Vagina (tissue), 2 donors: ENCODE data around the gene NISCH. TPM values are rescaled to one million over a fixed set of nuclear protein-coding genes. Genes with fewer than 3 reads are reported as not detected.

Experiments
- DNase-seq, 2 donors: peaks; one replicate each; pipeline ENCODE4 v3.0.0-alpha.2; 2017; ENCODE audit errors: extremely low spot score in 2 of 2
- H3K27ac ChIP-seq: fragments of 200-600 bp; sonication (generic); one replicate; pipeline ENCODE4 v1.5.1; 2019
- H3K27me3 ChIP-seq: fragments of 200-600 bp; sonication (generic); one replicate; pipeline ENCODE4 v1.5.1; 2019
- H3K36me3 ChIP-seq, 2 donors: fragments of 200-600 bp; sonication (generic); one replicate each; pipeline ENCODE4 v1.5.1; 2017 to 2019
- H3K4me1 ChIP-seq: fragments of 200-600 bp; sonication (generic); one replicate; pipeline ENCODE4 v1.5.1; 2019
- H3K4me3 ChIP-seq, 2 donors: fragments of 200-600 bp; sonication (generic); 1 replicate in 1 of 2; 2 replicates in 1 of 2; pipeline ENCODE4 v1.5.1; 2016 to 2019
- H3K9me3 ChIP-seq: fragments of 200-600 bp; sonication (generic); one replicate; pipeline ENCODE4 v1.5.1; 2019
- POLR2A ChIP-seq, 2 donors: fragments of 450-650 bp; IDR thresholded peaks; one replicate each; pipeline ENCODE4 v1.6.1; 2017; ENCODE audit warnings: antibody characterized with exemption in 2 of 2, mild to moderate bottlenecking in 2 of 2, moderate library complexity in 2 of 2
- POLR2AphosphoS5 ChIP-seq, 2 donors: sonication (generic); formaldehyde crosslinking; IDR thresholded peaks; one replicate each; pipeline ENCODE4 v1.9.0; 2017; ENCODE audit warnings: antibody characterized with exemption in 2 of 2, mild to moderate bottlenecking in 2 of 2, low read depth in 1 of 2; ENCODE audit not compliant: insufficient read depth in 1 of 2
- intact Hi-C: fragments of 100-400 bp; cut with DNase I; formaldehyde crosslinking; loops from one replicate; pipeline ENCODE4 v1.15.1; 2023
- total RNA-seq: library from RNA; depleted of rRNA; stranded (reverse); fragments of >200 nt; gene quantifications from one replicate; pipeline ENCODE4 v1.2.3, GENCODE V29; 2016
- TF ChIP-seq, protein P1 (sequence below), 3 experiments: fragments of 450-650 bp in 2 of 3; fragments of 200-600 bp in 1 of 3; sonication (generic) in 1 of 3; IDR thresholded peaks; one replicate each; pipeline ENCODE4 v1.5.1; 2017 to 2019; ENCODE audit warnings: antibody characterized with exemption in 3 of 3, mild to moderate bottlenecking in 2 of 3, moderate library complexity in 2 of 3

The NISCH gene
- total RNA-seq, 1 donor from 2014 or later: 103 TPM

DNA sequence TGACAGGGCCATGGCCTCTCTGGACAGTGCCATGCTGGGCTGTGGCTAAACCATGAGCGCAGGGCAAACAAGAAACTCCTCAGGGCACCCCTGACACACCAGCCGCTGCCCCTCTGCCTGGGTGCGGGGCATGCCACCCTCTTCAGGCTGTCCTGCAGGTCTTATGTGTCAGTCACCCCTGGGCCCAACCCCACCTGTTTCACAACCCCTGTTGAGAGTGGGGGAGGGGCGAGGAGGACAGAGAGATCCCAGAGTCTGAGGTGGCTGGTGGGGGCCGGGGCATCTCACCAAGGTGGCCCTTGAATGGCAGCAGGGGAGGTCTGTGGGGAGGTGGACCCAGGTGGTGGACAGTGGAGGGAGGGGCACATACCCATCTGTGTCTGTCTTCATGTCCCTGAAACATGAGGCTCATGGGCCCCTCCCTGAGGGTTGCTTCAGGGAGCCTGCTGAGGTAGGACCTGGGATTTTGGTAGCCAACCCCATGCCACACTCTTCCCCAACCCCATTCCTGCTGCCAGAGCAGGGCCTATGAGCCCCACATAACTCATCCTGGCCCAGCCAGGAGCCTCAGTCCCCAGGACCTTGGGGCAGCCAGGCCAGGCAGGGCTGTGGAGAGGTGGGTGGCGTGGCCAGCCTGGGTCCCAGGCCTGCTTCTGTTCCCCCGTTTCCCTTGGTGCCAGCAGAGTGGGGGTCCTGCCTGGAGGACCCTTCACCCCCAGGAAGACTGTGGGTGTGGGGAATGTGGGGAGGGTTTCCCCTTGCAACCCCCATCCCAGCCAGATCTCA, 38.0 kb downstream of the NISCH start:
- Histone ChIP-seq H3K27ac (no peak overlapping the region), H3K36me3 (peaks cover 0 to 50% of the 10 kb centered on the region in 2 donors)

DNA sequence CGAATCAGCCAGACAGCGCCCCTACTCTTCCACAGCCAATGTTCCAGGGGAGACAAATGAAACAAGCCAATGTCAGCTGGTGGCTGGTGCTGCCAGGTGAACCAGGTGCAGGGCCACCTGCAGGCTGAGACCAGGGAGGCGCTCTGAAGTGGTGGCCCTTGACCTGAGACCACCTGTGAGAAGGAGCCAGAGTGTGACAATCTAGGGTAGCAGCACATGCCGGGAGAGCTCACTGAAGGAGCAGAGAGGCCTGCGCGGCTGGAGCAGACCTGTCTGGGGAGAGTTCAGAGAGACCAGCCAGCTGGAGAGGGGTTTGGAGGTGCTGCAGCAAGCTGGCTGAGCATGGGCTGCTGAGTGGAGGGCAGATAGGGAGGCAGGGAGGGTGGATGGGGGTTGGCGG, 39.0 kb downstream of the NISCH start:
- intact Hi-C loops: no loop called here
- TF ChIP-seq POLR2A (IDR thresholded peaks at IDR 0.05): no peak
- TF ChIP-seq, protein P1, sequence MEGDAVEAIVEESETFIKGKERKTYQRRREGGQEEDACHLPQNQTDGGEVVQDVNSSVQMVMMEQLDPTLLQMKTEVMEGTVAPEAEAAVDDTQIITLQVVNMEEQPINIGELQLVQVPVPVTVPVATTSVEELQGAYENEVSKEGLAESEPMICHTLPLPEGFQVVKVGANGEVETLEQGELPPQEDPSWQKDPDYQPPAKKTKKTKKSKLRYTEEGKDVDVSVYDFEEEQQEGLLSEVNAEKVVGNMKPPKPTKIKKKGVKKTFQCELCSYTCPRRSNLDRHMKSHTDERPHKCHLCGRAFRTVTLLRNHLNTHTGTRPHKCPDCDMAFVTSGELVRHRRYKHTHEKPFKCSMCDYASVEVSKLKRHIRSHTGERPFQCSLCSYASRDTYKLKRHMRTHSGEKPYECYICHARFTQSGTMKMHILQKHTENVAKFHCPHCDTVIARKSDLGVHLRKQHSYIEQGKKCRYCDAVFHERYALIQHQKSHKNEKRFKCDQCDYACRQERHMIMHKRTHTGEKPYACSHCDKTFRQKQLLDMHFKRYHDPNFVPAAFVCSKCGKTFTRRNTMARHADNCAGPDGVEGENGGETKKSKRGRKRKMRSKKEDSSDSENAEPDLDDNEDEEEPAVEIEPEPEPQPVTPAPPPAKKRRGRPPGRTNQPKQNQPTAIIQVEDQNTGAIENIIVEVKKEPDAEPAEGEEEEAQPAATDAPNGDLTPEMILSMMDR (IDR thresholded peaks at IDR 0.05): no peak
- no peak for TF ChIP-seq POLR2AphosphoS5 (IDR thresholded peaks at IDR 0.05; ENCODE audit: insufficient read depth in 1 of 2, low read depth in 1 of 2)
- H3K27me3 ChIP-seq: no peaks in the 10 kb centered on the region
- DNase-seq: no peak
- no peak overlapping the region for H3K27ac ChIP-seq
- H3K9me3 ChIP-seq: no peaks in the 10 kb centered on the region
- peaks cover 48% of the 10 kb centered on the region for H3K4me1 ChIP-seq
- H3K36me3 ChIP-seq: peaks cover 0 to 39% of the 10 kb centered on the region in 2 donors
- no peak overlapping the region for H3K4me3 ChIP-seq

More for the DNA sequence above, 38.0 kb downstream of the NISCH start:
- H3K9me3 ChIP-seq: no peaks in the 10 kb centered on the region
- H3K27me3 ChIP-seq: no peaks in the 10 kb centered on the region
- no peak for TF ChIP-seq POLR2A (IDR thresholded peaks at IDR 0.05)
- no peak for TF ChIP-seq POLR2AphosphoS5 (IDR thresholded peaks at IDR 0.05; ENCODE audit: insufficient read depth in 1 of 2, low read depth in 1 of 2)
- TF ChIP-seq, protein P1 (IDR thresholded peaks at IDR 0.05): no peak
- no peak for DNase-seq
- no peak overlapping the region for H3K4me3 ChIP-seq
- H3K4me1 ChIP-seq: peaks cover 45% of the 10 kb centered on the region
- intact Hi-C loops: no loop called here

DNA sequence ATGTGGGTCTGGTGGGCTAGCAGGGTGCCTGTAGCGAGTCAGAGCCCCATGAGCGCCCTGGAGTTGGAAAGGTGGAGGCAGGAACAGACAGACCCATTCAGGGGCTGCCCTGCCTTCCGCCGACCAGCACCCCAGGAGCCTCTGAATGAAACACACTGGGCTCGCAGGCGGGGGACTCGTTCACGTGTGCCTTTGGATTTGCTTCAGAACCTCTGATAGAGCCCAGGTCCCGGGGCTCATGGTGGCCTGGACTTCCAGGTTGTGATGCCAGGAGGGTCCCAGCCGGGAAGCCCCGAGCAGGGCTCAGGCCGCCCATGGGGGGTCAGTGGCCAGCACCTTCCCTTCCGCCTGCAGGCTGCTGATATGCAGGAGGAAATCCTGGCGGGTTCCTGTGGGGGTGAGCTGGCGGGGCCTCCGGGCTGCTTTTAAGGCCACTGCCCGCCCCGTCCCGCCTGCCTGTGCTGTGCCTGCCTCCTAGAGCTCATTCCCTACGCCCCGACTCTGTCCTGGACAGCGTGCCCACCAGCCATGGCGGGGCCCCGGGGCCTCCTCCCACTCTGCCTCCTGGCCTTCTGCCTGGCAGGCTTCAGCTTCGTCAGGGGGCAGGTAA, 39.6 kb downstream of the NISCH start, which contains the start of gene STAB1:
STAB1 (plus strand) TSS at position 453 of the 610 bp plus-strand sequence; CDS start at position 529, 76 bp downstream.
- peaks cover 0 to 34% of the 10 kb centered on the region in 2 donors for H3K36me3 ChIP-seq
- peak within 1 kb of the TSS; percentile 16 to 24 for H3K4me3 ChIP-seq
- H3K27ac ChIP-seq: peak within 1 kb of the TSS; percentile 8
- H3K4me1 ChIP-seq: peaks cover 42% of the 10 kb centered on the region
- intact Hi-C loops: no loop called here
- TF ChIP-seq POLR2A (IDR thresholded peaks at IDR 0.05): no peak
- peak in 1 of 2 donors; percentile 64 for TF ChIP-seq POLR2AphosphoS5 (IDR thresholded peaks at IDR 0.05; ENCODE audit: insufficient read depth in 1 of 2, low read depth in 1 of 2)
- no peak for DNase-seq
- H3K27me3 ChIP-seq: no peaks in the 10 kb centered on the region
- no peaks in the 10 kb centered on the region for H3K9me3 ChIP-seq

DNA sequence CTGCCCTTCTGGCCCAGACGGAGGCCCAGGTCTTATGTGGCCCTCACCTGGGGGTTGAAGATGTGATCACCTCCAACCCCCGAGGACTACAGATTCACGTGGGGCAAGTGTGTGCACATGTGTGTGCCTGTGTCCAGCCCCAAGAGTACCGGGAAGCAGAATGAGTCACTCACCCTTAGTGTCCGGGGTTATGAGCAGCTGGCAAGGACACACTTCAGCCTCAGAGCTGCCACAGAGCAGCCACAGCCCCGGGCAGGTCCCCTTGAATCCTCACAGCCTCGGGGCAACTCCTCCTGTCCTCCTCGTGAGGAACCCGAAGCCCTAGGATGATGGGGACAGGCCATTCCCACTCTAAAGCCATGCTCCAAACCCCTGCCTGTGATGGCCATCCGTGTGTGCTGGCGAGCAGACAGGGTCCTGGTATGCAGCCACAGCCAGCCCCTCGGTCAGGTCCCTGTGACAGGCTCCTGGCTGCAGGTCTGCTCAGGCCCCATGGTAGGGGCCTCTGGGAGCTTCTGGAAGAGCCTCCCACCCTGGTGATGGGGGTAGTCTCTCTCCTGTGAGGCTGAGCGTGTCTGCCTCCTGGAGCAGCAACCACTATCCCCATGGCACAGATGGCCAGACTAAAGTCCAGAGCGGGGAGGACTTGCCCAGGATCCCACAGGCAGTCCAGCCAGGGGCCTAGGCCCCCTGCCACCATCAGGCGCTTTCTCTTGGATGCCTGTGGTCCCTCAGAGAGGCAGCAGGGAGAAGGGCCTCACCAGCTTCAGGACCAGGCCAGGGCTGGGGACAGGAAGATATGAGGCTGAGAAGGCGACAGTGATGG, 40.6 kb downstream of the NISCH start:
- TF ChIP-seq, protein P1 (IDR thresholded peaks at IDR 0.05): no peak
- TF ChIP-seq POLR2AphosphoS5 (IDR thresholded peaks at IDR 0.05; ENCODE audit: insufficient read depth in 1 of 2, low read depth in 1 of 2) (no peak), POLR2A (IDR thresholded peaks at IDR 0.05) (no peak)
- DNase-seq: no peak
- Histone ChIP-seq H3K27ac (peak overlapping the region; percentile 8), H3K36me3 (peaks cover 0 to 24% of the 10 kb centered on the region in 2 donors), H3K4me1 (peaks cover 32% of the 10 kb centered on the region), H3K9me3 (no peaks in the 10 kb centered on the region), H3K27me3 (no peaks in the 10 kb centered on the region), H3K4me3 (peak overlapping the region; percentile 16 to 24)
- intact Hi-C loops: no loop called here
